GM12801 (cell line): Measurements from ENCODE around the gene PLCB3.

ENCODE experiments used
- TF ChIP-seq, protein P1 (sequence below): IDR thresholded peaks from one replicate; pipeline ENCODE4 v1.5.1; 2011; ENCODE audit warnings: control low read depth; ENCODE audit not compliant: insufficient read length; ENCODE audit errors: extremely low read depth

The PLCB3 gene

DNA sequence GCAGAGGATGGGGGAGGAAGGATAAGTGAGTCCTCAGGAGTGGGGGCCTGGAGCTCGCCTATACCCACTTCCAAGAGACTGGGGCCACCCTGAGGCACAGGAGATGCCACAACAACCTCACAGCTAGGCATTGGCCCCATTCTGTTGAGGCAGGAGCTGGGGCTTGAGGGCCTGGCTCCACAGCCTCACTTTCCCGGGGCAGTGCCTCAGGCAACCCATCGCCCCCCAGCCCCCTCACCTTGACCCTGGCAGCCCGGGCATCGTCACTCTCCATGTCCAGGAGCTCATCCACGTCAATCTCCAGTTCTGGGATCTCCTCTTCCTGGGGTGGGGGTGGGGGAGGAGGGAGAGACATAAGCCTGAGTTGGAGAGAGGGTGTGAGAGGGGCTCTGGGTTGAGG, 6.4 kb upstream of the PLCB3 start:
- TF ChIP-seq, protein P1, sequence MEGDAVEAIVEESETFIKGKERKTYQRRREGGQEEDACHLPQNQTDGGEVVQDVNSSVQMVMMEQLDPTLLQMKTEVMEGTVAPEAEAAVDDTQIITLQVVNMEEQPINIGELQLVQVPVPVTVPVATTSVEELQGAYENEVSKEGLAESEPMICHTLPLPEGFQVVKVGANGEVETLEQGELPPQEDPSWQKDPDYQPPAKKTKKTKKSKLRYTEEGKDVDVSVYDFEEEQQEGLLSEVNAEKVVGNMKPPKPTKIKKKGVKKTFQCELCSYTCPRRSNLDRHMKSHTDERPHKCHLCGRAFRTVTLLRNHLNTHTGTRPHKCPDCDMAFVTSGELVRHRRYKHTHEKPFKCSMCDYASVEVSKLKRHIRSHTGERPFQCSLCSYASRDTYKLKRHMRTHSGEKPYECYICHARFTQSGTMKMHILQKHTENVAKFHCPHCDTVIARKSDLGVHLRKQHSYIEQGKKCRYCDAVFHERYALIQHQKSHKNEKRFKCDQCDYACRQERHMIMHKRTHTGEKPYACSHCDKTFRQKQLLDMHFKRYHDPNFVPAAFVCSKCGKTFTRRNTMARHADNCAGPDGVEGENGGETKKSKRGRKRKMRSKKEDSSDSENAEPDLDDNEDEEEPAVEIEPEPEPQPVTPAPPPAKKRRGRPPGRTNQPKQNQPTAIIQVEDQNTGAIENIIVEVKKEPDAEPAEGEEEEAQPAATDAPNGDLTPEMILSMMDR = no peak

DNA sequence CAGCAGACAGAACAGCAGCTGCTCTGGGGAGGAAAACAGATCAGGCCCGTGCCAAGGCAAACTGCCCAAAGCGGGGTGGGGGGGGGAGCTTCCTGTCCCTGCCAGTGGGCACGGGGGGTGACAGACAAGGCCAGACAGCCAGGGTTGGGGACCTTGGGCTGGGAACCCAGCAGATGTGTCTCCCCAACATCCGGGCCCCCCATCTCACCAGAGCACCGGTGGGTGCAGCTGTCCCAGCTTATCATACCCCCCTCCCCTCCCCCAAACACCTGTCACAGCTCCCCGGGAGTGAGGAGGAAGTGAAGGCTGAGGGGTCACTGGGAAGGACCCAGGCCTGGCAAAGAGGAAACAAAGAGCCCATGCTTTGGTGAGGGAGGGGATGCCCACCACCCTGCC, 5.9 kb upstream of the PLCB3 start:
- TF ChIP-seq, protein P1 = no peak

DNA sequence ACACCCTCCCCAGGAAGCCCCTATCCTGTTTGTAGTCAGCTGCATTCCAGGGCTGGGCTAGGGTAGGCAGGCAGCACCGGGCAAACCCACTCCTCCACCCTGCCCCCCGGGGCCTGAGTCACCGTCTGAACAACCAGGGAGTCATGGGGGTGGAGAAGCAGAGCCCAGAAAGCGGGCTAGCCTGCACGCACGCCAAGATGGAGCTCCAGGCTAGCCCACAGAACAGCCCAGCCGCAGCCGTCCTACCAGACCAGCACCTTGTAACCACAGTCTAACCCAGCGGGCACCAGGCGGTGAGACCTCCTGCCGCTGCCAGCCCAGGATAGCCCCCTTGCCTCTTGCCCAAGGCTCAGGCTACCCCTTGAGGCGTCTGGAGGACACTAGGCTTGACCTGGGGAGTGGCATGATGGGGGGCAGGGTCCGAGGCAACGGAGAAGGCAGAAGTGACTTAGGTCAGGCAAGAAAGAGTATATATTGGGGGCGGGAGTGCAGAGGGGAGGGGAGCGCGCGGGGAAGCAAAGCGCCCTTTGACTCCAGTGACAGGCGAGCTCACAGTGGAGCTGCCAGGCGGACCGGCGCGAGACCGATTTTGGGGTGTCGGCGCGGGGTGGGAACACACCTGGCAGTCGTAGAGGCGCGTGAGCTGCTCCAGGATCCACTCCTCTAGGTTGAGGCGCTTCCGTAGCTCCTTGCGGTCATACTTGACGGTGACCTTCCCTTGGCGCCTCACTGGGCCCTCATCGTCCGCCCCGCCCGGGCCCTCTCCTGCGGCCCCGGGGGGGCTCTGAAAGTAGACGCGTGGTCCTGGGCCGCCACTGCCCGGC, 5.3 kb upstream of the PLCB3 start:
- TF ChIP-seq, protein P1 = no peak

DNA sequence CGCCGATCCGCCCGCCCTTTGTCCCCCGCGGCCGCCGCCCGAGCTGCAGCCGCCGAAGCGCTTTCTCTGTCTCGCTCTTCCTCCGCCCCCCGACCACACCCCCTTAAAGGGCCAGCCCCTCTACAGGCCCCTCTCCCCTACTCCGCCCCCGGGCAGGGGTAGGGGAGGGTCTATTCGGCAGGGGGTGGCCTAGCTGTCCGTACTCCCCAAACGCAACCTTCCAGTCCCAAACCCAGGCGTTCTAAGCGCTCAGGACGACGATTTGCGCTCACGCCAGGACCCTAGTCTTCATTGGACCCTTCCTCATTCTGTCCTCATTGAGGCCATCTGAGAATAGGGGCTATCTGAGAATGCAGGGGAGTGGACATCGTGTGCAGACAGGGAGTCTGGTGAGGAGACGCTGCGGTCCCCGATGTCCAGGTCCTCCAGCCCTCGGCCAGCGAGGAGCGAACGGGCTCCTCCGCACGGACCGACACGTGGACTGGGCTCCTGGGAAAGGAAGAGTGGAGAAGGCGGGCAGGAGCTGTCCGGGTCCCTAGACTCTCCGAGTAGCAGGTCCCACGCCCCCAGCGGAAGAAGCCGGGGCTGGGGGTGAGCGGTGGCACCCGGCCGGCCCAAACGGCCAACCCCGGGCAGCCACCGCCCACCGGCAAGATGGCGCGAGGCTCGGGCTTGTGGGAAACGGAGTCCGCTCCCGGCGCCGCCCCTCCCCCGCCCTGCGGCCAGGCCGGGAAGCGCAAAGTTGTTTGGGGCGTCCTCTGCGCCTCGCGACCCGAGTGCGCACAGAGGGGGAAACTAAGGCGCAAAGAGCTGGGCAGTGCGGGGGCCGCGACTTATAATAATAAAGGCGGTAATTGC, 4.2 kb upstream of the PLCB3 start, which contains the start of gene PPP1R14B:
Gene PPP1R14B, minus strand, starts transcription at position 73 of the 858 bp plus-strand sequence. CDS start 270 bp downstream, outside the sequence.
- TF ChIP-seq, protein P1 = no peak

DNA sequence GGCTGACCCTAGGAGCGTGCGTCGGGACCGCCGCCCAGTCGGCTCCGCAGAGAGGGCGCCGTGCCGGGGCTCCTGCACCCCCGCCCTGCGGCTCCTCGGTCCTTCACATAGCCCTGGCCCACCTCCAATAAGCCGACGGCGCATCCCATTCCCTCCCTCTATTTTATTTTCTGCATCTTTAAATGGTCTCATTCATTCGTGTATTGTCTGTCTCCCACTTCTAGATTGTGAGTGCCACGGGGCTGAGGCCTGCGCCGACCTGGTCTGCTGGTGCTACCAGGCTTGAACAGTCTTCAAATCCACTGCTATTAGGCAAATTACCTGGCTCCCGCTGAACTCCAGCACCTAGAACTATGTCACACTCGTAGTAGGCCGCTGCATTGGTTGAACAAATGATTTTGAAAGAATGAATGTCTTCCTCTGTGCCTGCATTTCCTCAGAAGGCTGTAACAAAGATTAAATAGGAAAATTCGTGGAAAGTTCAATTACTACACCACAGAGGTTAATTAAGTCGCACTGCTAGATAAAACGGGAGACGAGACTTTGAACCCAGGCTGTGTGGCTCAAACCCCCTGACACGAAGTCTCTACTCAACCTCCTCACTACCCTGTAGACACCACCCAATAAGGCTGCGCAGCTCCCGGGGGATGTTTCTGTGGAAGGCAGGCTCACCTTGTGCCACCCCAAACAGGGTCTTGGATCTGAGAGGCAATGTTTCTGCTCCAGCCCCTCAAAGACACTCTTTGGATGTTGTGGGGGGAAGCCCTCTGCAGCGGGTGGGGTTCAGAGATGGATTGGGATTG, 3.4 kb upstream of the PLCB3 start:
- TF ChIP-seq, protein P1 = no peak

DNA sequence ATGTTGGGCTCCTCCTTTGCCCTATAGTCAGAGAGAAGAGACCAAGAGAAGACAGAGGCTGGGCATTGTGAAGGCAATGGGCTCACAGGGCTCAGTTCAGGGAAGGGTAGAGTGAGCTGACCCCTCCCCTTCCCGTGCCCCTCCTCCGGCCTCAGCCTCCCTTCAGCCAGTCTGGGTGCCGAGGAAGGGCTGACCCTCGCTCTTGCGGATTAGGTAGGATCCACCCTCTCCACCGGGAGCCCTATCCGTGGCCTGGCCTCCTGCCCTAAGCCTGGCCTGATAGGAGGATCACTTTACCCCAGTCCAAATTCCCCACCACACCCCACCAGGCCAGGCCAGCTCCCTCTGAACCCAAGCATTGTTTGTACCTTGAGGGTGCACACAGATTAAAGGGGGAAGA, 2.8 kb upstream of the PLCB3 start:
- TF ChIP-seq, protein P1 = no peak

DNA sequence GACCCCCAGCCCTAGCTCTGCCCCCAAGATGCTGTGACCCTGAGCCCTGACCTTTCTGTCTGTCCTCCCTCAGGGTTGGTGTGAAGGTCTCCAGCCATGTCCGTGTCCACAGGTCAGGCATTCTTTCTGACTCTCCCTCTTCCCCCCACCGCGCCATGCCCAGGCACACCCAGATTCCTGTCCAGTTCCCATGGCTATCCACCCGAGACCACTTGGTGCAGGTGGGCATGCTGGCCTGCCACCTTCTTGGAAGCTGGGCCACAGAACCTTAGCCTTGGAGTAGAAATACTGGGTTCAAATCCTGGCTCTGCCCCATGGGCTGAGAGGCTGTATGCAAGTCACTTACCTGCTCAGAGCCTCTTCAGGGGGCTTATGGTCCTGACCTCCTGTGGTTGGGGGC, 2.3 kb upstream of the PLCB3 start:
- TF ChIP-seq, protein P1 = no peak
